Transverse colon (tissue), 4 donors: ENCODE data around the gene TFE3. TPM values are rescaled to one million over a fixed set of nuclear protein-coding genes. Genes with fewer than 3 reads are reported as not detected.
A peak's percentile ranks its signal among the peaks of the same experiment; 100 is the strongest.

Experiments
- DNase-seq: peaks from one replicate; pipeline ENCODE4 v3.0.0-alpha.2; 2019
- H3K27ac ChIP-seq, 4 donors: fragments of 200-600 bp; sonication (generic); 2 replicates each; pipeline ENCODE4 v1.5.1; 2016 to 2018; ENCODE audit warnings: inconsistent platforms in 4 of 4
- H3K27me3 ChIP-seq: fragments of 200-600 bp; sonication (generic); 2 replicates; pipeline ENCODE4 v1.5.1; 2017; ENCODE audit warnings: inconsistent platforms
- H3K36me3 ChIP-seq, 4 donors: fragments of 200-600 bp; sonication (generic); 2 replicates each; pipeline ENCODE4 v1.5.1; 2017 to 2019; ENCODE audit warnings: inconsistent platforms in 4 of 4
- H3K4me1 ChIP-seq, 4 donors: fragments of 200-600 bp; sonication (generic); 2 replicates each; pipeline ENCODE4 v1.5.1; 2017 to 2020; ENCODE audit warnings: inconsistent platforms in 4 of 4
- H3K4me3 ChIP-seq, 4 donors: fragments of 200-600 bp; sonication (generic); 1 replicate in 1 of 4; 2 replicates in 3 of 4; pipeline versions ENCODE4 v1.5.1 to v1.6.1; 2017 to 2019; ENCODE audit warnings: inconsistent platforms in 4 of 4
- H3K9me3 ChIP-seq, 2 donors: fragments of 200-600 bp; sonication (generic); 2 replicates each; pipeline ENCODE4 v1.5.1; 2017 to 2019; ENCODE audit warnings: inconsistent platforms in 2 of 2
- EP300 ChIP-seq: sonication (generic); formaldehyde crosslinking; IDR thresholded peaks from one replicate; pipeline ENCODE4 v1.6.1; 2017; ENCODE audit warnings: antibody characterized with exemption, low read depth
- POLR2A ChIP-seq: fragments of 450-650 bp; IDR thresholded peaks from one replicate; pipeline ENCODE4 v1.6.1; 2016; ENCODE audit warnings: antibody characterized with exemption, mild to moderate bottlenecking, moderate library complexity
- POLR2AphosphoS5 ChIP-seq, 3 donors: sonication (generic); formaldehyde crosslinking; IDR thresholded peaks; one replicate each; pipeline ENCODE4 v1.6.1; 2016; ENCODE audit warnings: antibody characterized with exemption in 3 of 3
- WGBS, 2 donors: methylation state at CpG; one replicate each; pipeline ENCODE4 v1.1.5; 2018; ENCODE audit warnings: low coverage in 1 of 2; 5-methylcytosine and 5-hydroxymethylcytosine counted together
- in situ Hi-C, 4 donors: fragments of 200-750 bp; cut with MboI; loops; one replicate each; pipeline versions ENCODE4 v1.15.0 to v1.15.1; 2017; ENCODE audit warnings: low sequenced_read_pairs in 3 of 4, low pct_ligation_motif_present in 1 of 4, low pct_unique_long_range_greater_than_20kb in 1 of 4
- intact Hi-C: fragments of 100-400 bp; cut with DNase I; formaldehyde crosslinking; loops from one replicate; pipeline ENCODE4 v1.15.1; 2023; ENCODE audit warnings: low total_unique reads
- total RNA-seq, 4 donors: library from RNA; depleted of rRNA; stranded (reverse); fragments of >200 nt; gene quantifications; one replicate each; pipeline ENCODE4 v1.1.0, GENCODE V29; 2016
- TF ChIP-seq, protein P1 (sequence below), 5 experiments: fragments of 200-600 bp in 3 of 5; fragments of 450-650 bp in 2 of 5; sonication (generic) in 3 of 5; IDR thresholded peaks; 1 replicate in 2 of 5; 2 replicates in 3 of 5; pipeline ENCODE4 v1.5.1; 2016 to 2017; ENCODE audit warnings: antibody characterized with exemption in 5 of 5, inconsistent platforms in 3 of 5, mild to moderate bottlenecking in 2 of 5, moderate library complexity in 1 of 5

The TFE3 gene
- total RNA-seq, 4 donors from 2014 or later = 31.7 to 45.6 (median 44.7) TPM

DNA sequence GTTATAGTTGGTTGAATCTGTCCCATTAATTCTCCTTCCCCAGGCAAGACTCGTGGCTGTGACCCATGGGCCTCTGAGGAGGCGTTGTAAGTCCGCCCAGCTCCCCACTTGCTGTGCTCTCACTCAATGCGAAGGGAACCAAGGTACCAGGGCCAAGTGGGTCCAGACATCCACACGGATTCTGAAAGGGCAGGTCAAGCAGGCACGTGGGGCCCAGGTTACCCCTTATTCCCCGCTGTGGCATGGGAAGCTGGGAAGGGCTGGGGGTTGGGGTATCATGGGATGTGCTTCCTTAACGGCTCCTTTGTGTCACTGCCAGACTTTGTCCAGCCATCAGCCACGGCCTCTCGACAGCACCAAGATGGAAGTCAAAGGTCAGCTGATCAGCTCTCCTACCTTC, 18.8 kb upstream of the TFE3 start:
- no peaks in the 10 kb centered on the region for H3K4me1 ChIP-seq
- no peak for TF ChIP-seq POLR2A
- TF ChIP-seq, protein P1, sequence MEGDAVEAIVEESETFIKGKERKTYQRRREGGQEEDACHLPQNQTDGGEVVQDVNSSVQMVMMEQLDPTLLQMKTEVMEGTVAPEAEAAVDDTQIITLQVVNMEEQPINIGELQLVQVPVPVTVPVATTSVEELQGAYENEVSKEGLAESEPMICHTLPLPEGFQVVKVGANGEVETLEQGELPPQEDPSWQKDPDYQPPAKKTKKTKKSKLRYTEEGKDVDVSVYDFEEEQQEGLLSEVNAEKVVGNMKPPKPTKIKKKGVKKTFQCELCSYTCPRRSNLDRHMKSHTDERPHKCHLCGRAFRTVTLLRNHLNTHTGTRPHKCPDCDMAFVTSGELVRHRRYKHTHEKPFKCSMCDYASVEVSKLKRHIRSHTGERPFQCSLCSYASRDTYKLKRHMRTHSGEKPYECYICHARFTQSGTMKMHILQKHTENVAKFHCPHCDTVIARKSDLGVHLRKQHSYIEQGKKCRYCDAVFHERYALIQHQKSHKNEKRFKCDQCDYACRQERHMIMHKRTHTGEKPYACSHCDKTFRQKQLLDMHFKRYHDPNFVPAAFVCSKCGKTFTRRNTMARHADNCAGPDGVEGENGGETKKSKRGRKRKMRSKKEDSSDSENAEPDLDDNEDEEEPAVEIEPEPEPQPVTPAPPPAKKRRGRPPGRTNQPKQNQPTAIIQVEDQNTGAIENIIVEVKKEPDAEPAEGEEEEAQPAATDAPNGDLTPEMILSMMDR (IDR thresholded peaks at IDR 0.05) = no peak
- TF ChIP-seq EP300 = no peak
- TF ChIP-seq POLR2AphosphoS5 (IDR thresholded peaks at IDR 0.05) = no peak
- H3K4me3 ChIP-seq = no peak overlapping the region
- 84% methylated on average over 10 of the region's 10 CpGs; no CpG with 5 or more reads in 1 of the 2 donors for whole genome bisulfite sequencing, 2 donors
- intact Hi-C loops (no loop called here), in situ Hi-C loops (no loop called here)
- H3K9me3 ChIP-seq = no peaks in the 10 kb centered on the region
- H3K36me3 ChIP-seq = no peaks in the 10 kb centered on the region
- H3K27ac ChIP-seq = no peak overlapping the region
- no peak for DNase-seq
- H3K27me3 ChIP-seq = no peaks in the 10 kb centered on the region

DNA sequence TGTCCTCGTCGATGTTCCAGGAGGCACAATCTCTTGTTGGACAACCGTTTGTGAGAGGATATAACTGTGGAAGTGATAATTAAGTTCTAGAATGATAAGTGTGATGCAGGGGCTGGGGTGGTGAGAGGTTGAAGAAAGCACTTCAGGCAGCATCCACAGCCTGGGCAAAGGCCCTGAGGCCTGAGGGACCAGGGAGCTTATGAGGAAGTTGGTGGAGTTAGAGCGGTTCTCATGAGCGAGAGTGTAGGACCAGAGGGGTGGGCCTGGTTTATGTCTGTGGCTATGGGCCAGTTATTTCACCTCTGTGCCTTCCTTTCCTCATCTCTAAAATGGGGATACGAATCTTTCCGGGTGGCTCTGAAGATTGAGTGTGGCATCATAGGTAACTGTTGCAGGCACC, 18.3 kb upstream of the TFE3 start:
- WGBS, 2 donors = 80 to 86% methylated on average over 3 to 7 of the region's 7 CpGs
- Histone ChIP-seq H3K9me3 (no peaks in the 10 kb centered on the region), H3K4me1 (no peaks in the 10 kb centered on the region), H3K27me3 (no peaks in the 10 kb centered on the region), H3K4me3 (no peak overlapping the region), H3K27ac (no peak overlapping the region), H3K36me3 (no peaks in the 10 kb centered on the region)
- TF ChIP-seq EP300 (no peak), POLR2AphosphoS5 (IDR thresholded peaks at IDR 0.05) (no peak), POLR2A (no peak)
- TF ChIP-seq, protein P1 (IDR thresholded peaks at IDR 0.05) = no peak
- intact Hi-C loops = no loop called here
- DNase-seq = no peak
- in situ Hi-C loops = no loop called here

DNA sequence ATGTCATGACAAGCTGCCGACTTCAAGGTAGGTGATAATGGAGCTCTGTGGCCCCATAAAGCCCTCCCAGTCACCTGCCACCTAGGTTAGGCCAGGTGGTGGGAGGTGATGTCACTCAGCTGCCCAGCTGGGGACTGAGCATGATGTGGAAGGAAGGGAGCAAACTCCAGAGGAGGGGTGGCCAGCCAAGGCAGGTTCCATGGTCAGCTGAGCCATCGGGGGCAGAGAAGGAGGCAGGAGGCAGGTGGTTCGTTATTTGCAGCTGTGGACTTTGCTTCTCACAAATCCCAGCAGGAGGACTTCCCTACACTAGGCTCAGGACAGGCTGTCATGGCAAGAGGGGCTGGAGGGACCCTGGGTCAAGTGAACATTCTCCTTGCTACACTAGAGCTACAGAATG, 17.8 kb upstream of the TFE3 start:
- Histone ChIP-seq H3K4me1 (no peaks in the 10 kb centered on the region), H3K36me3 (no peaks in the 10 kb centered on the region), H3K9me3 (no peaks in the 10 kb centered on the region), H3K4me3 (no peak overlapping the region), H3K27ac (no peak overlapping the region), H3K27me3 (no peaks in the 10 kb centered on the region)
- no peak for DNase-seq
- intact Hi-C loops = no loop called here
- in situ Hi-C loops = no loop called here
- 65% methylated on average over 3 of the region's 3 CpGs; no CpG with 5 or more reads in 1 of the 2 donors for WGBS, 2 donors
- TF ChIP-seq EP300 (no peak), POLR2AphosphoS5 (IDR thresholded peaks at IDR 0.05) (no peak), POLR2A (no peak)
- TF ChIP-seq, protein P1 (IDR thresholded peaks at IDR 0.05) = no peak

DNA sequence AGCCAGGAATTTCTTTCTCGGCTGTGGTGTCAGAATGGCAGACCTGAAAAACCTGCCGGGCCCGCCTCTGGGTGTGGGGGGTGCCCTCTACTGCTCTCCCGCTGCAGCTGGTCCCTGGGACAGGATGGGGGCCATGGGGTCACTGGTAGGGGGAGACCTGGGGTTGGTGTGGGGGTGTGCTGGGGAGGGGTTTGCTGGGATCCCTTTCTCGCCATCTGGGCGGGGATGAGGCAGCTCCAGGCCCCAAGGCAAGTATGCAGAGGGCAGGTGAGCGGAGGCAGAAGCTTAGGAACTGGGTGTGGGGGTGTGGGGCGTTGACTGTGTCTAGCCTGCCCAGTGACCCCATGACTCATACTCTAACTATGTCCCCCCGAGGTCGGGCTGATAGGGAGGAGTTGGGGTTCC, 16.5 kb upstream of the TFE3 start:
- Histone ChIP-seq H3K9me3 (no peaks in the 10 kb centered on the region), H3K27ac (peak overlapping the region; percentile 59 to 81 (median 71)), H3K27me3 (no peaks in the 10 kb centered on the region), H3K4me1 (no peaks in the 10 kb centered on the region), H3K4me3 (peak overlapping the region in 3 of 4 donors; percentile 20 to 53 (median 41)), H3K36me3 (no peaks in the 10 kb centered on the region)
- WGBS, 2 donors = 45% methylated on average over 8 of the region's 10 CpGs; no CpG with 5 or more reads in 1 of the 2 donors
- in situ Hi-C loops = no loop called here
- intact Hi-C loops = no loop called here
- peak; percentile 22 for TF ChIP-seq POLR2A
- no peak for TF ChIP-seq EP300
- peak; percentile 39 for DNase-seq

DNA sequence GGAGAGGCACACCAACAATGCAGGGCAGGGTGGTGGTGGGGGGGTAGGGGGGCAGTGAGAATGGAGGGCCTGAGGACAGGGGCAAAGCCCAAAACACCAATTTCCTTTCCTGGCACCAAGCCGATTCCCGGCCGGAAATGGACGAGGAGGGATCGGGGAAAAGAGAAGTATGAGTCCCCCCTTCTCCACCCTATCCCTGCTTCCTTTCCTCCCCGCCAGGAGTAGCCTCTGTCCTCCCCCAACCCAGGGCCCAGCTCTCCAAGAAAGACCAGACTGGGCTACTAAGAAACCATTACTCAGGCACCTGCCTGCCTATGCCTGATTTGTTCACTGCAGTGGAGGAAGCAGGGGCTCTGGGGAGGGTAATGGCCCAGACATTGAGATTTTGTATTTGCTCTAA, 16.0 kb upstream of the TFE3 start:
- in situ Hi-C loops (no loop called here), intact Hi-C loops (no loop called here)
- TF ChIP-seq POLR2AphosphoS5 (IDR thresholded peaks at IDR 0.05) (no peak), POLR2A (no peak), EP300 (no peak)
- TF ChIP-seq, protein P1 (IDR thresholded peaks at IDR 0.05) = no peak
- no peaks in the 10 kb centered on the region for H3K9me3 ChIP-seq
- no peaks in the 10 kb centered on the region for H3K4me1 ChIP-seq
- WGBS, 2 donors = 58% methylated on average over 6 of the region's 6 CpGs; no CpG with 5 or more reads in 1 of the 2 donors
- H3K27me3 ChIP-seq = no peaks in the 10 kb centered on the region
- no peaks in the 10 kb centered on the region for H3K36me3 ChIP-seq
- DNase-seq = no peak
- peak overlapping the region in 3 of 4 donors; percentile 20 to 53 (median 41) for H3K4me3 ChIP-seq
- H3K27ac ChIP-seq = peak overlapping the region; percentile 59 to 81 (median 71)
